ENCODE measurements around the gene POU2F1. TPM values are rescaled to one million over a fixed set of nuclear protein-coding genes. Genes with fewer than 3 reads are reported as not detected.

POU2F1 gene
- total and polyA plus RNA-seq, 7 donors, result 2.3 to 35.5 (median 15.0) TPM

- Histone ChIP-seq H3K9me3 (no peaks in the 10 kb centered on the region), H3K27ac (no peak overlapping the region), H3K27me3 (no peaks in the 10 kb centered on the region), H3K4me3 (no peak overlapping the region), H3K36me3 (no peaks in the 10 kb centered on the region), H3K4me1 (no peaks in the 10 kb centered on the region)
- TF ChIP-seq POLR2A (IDR thresholded peaks at IDR 0.05), result no peak
- 74 to 88% methylated on average over 10 of the region's 10 CpGs for WGBS, 2 donors
- intact Hi-C loops (cut with DNase I), result no loop called here
- DNase-seq, result no peak
Observed at GRCh38 chr1:167472752-167473521, 252.3 kb downstream of the POU2F1 start.

GRCh38 chr1:167473761-167474160, 253.1 kb downstream of the POU2F1 start:
- 66 to 81% methylated on average over 5 of the region's 5 CpGs for whole genome bisulfite sequencing, 2 donors
- DNase-seq, result peak; percentile 30
- Histone ChIP-seq H3K36me3 (no peaks in the 10 kb centered on the region), H3K27me3 (no peaks in the 10 kb centered on the region), H3K9me3 (no peaks in the 10 kb centered on the region), H3K4me3 (no peak overlapping the region), H3K27ac (no peak overlapping the region), H3K4me1 (no peaks in the 10 kb centered on the region)
- no peak for TF ChIP-seq POLR2A (IDR thresholded peaks at IDR 0.05)
- no peak for TF ChIP-seq POLR2AphosphoS5 (IDR thresholded peaks at IDR 0.05)
- TF ChIP-seq EP300 (IDR thresholded peaks at IDR 0.05), result no peak
- no peak for TF ChIP-seq CTCF (IDR thresholded peaks at IDR 0.05)
- intact Hi-C loops (cut with DNase I), result no loop called here

GRCh38 chr1:167474191-167474641, 253.5 kb downstream of the POU2F1 start:
- peak; percentile 18 for DNase-seq
- WGBS, 2 donors, result 67 to 86% methylated on average over 5 of the region's 5 CpGs
- Histone ChIP-seq H3K4me3 (no peak overlapping the region), H3K27me3 (no peaks in the 10 kb centered on the region), H3K27ac (no peak overlapping the region), H3K4me1 (no peaks in the 10 kb centered on the region), H3K36me3 (no peaks in the 10 kb centered on the region), H3K9me3 (no peaks in the 10 kb centered on the region)
- TF ChIP-seq CTCF (IDR thresholded peaks at IDR 0.05) (no peak), POLR2AphosphoS5 (IDR thresholded peaks at IDR 0.05) (no peak), POLR2A (IDR thresholded peaks at IDR 0.05) (no peak), EP300 (IDR thresholded peaks at IDR 0.05) (no peak)
- intact Hi-C loops (cut with DNase I), result no loop called here

GRCh38 chr1:167476061-167476460, 255.4 kb downstream of the POU2F1 start:
- intact Hi-C loops (cut with DNase I), result no loop called here
- H3K27me3 ChIP-seq, result no peaks in the 10 kb centered on the region
- no peak for TF ChIP-seq CTCF (IDR thresholded peaks at IDR 0.05)
- TF ChIP-seq EP300 (IDR thresholded peaks at IDR 0.05), result no peak
- TF ChIP-seq POLR2A (IDR thresholded peaks at IDR 0.05), result no peak
- TF ChIP-seq POLR2AphosphoS5 (IDR thresholded peaks at IDR 0.05), result no peak
- no peak overlapping the region for H3K4me3 ChIP-seq
- H3K27ac ChIP-seq, result no peak overlapping the region
- WGBS, 2 donors, result 93 to 96% methylated on average over 2 of the region's 2 CpGs
- DNase-seq, result no peak
- H3K36me3 ChIP-seq, result no peaks in the 10 kb centered on the region
- no peaks in the 10 kb centered on the region for H3K4me1 ChIP-seq
- no peaks in the 10 kb centered on the region for H3K9me3 ChIP-seq

Other genes starting within 250 kb of the POU2F1 start
- gene ILDR2, start 245.3 kb upstream of the POU2F1 start, total RNA-seq, result 10 to 100 TPM in 1 of 4 donors, 1 to 10 TPM in 3; 7.1 to 15.8 (median 8.4) TPM
- gene ILDR2, start 245.3 kb upstream of the POU2F1 start, polyA plus RNA-seq, result under 1 TPM in 1 of 3 donors, not detected in 2; 0.42 TPM
- gene MAEL, start 231.6 kb upstream of the POU2F1 start, total RNA-seq, result 1 to 10 TPM in 3 of 4 donors, under 1 TPM in 1; 0.33 to 1.6 (median 1.1) TPM
- 1 to 10 TPM in 1 of 3 donors, under 1 TPM in 1, not detected in 1; 0.07 to 1.2 TPM for gene MAEL, start 231.6 kb upstream of the POU2F1 start, polyA plus RNA-seq
- gene GPA33, start 130.5 kb upstream of the POU2F1 start, total RNA-seq, result under 1 TPM in 2 of 4 donors, not detected in 2; 0.28 to 0.36 TPM
- gene GPA33, start 130.5 kb upstream of the POU2F1 start, polyA plus RNA-seq, result 100 to 1,000 TPM in 2 of 3 donors, 10 to 100 TPM in 1; 90.7 to 363 (median 101) TPM
- gene STYXL2, start 126.8 kb upstream of the POU2F1 start, total RNA-seq, result under 1 TPM in 1 of 4 donors, not detected in 3; 0.16 TPM
- gene STYXL2, start 126.8 kb upstream of the POU2F1 start, polyA plus RNA-seq, result under 1 TPM in 2 of 3 donors, not detected in 1; 0.01 to 0.23 TPM

Data from sigmoid colon (tissue), 7 donors.